Heart left ventricle (tissue), 13 donors: Measurements from ENCODE around the gene KLF15.

Experiments
- CTCF ChIP-seq, 12 donors: fragments of 200-600 bp; sonication (generic) in 4 of 12; IDR thresholded peaks; one replicate each; pipeline versions ENCODE4 v1.5.0 to v1.8.0; 2018 to 2022; ENCODE audit warnings: antibody characterized with exemption in 12 of 12, mild to moderate bottlenecking in 5 of 12
- POLR2A ChIP-seq, 2 donors: fragments of 450-650 bp; IDR thresholded peaks; one replicate each; pipeline ENCODE4 v1.6.1; 2017; ENCODE audit warnings: antibody characterized with exemption in 2 of 2, mild to moderate bottlenecking in 2 of 2, moderate library complexity in 2 of 2
- donor health status: ischemic (EF 13 %, LVEDD 7.1; RV severe dilation, severe dysfunction).
- donor health status: DM: no; HTN: yes; CAD: no.
- donor health status: DM: no; HTN: no; CAD: no.
- donor health status: ischemic (EF 25% LVEDD 6.9; RV normal size, moderate dysfunction).
- donor health status: ischemic (EF 25% LVEDD 5.7; RV mildly dilated, moderate dysfunction).
- donor health status: ischemic (EF 35%, LVEDD 5.7; RV mildly dilated, moderate dysfunction).
- donor health status: nonischemic (EF 11% LVEDD 7.7; RV severe dilation, severe dysfunction).
- donor health status: DM: yes; HTN: yes; CAD: no.
- donor health status: PGD.
- donor health status: ischemic (EF 29% LVEDD 5.4; RV normal size, mild dysfunction).
- donor health status: nonischemic (EF 23%, LVEDD 6.1; RV moderate dilation, normal function).

GRCh38 chr3:126393563-126393962 is 36.4 kb upstream of the KLF15 start:
- TF ChIP-seq CTCF (IDR thresholded peaks at IDR 0.05) (no peak), POLR2A (IDR thresholded peaks at IDR 0.05) (no peak)
